CD14-positive monocyte (primary cell): ENCODE measurements around the gene EFEMP2. TPM values are rescaled to one million over a fixed set of nuclear protein-coding genes. Genes with fewer than 3 reads are reported as not detected.

ENCODE experiments used
- DNase-seq, 3 donors: peaks; one replicate each; pipeline ENCODE4 v3.0.0-alpha.2; 2011 to 2022
- H2AFZ ChIP-seq: 2 replicates; pipeline ENCODE4 v1.6.0; 2012; ENCODE audit warnings: mild to moderate bottlenecking, low read depth, low read length, inconsistent platforms; ENCODE audit not compliant: insufficient read depth, poor library complexity, severe bottlenecking
- H3K27ac ChIP-seq, 2 donors: 1 replicate in 1 of 2; 2 replicates in 1 of 2; pipeline ENCODE4 v1.5.1; 2012 to 2013; ENCODE audit warnings: low read length in 2 of 2, control low read depth in 1 of 2, inconsistent platforms in 1 of 2, low read depth in 1 of 2, mild to moderate bottlenecking in 1 of 2
- H3K27me3 ChIP-seq, 2 donors: one replicate each; pipeline versions ENCODE4 v1.6.0 to v1.6.1; 2011 to 2013; ENCODE audit warnings: low read length in 2 of 2; ENCODE audit not compliant: control insufficient read depth in 2 of 2, insufficient read depth in 2 of 2
- H3K36me3 ChIP-seq, 2 donors: replicated peaks in 1 of 2; 1 replicate in 1 of 2; 2 replicates in 1 of 2; pipeline versions ENCODE4 v1.5.1 to v1.6.1; 2012 to 2013; ENCODE audit warnings: low read length in 2 of 2, control low read depth in 1 of 2, inconsistent platforms in 1 of 2, mild to moderate bottlenecking in 1 of 2; ENCODE audit not compliant: insufficient read depth in 2 of 2, control insufficient read depth in 1 of 2
- H3K4me1 ChIP-seq, 2 donors: 1 replicate in 1 of 2; 2 replicates in 1 of 2; pipeline versions ENCODE4 v1.5.1 to v1.6.1; 2012 to 2013; ENCODE audit warnings: low read length in 2 of 2, control low read depth in 1 of 2, inconsistent platforms in 1 of 2, mild to moderate bottlenecking in 1 of 2, moderate library complexity in 1 of 2; ENCODE audit not compliant: insufficient read depth in 2 of 2, control insufficient read depth in 1 of 2
- H3K4me2 ChIP-seq: replicated peaks from 2 replicates; pipeline ENCODE3; 2012; ENCODE audit warnings: low read length, moderate library complexity, mild to moderate bottlenecking; ENCODE audit not compliant: poor library complexity, severe bottlenecking; ENCODE audit errors: extremely low read depth
- H3K4me3 ChIP-seq, 3 experiments: fragments of 200-600 bp in 1 of 3; sonication (generic) in 1 of 3; replicated peaks in 1 of 3; 1 replicate in 2 of 3; 2 replicates in 1 of 3; pipeline ENCODE4 v1.5.1; 2011 to 2013; ENCODE audit warnings: low read length in 3 of 3, mild to moderate bottlenecking in 3 of 3, control low read depth in 2 of 3, low read depth in 2 of 3, inconsistent platforms in 1 of 3, moderate library complexity in 1 of 3
- H3K79me2 ChIP-seq: 2 replicates; pipeline ENCODE4 v1.6.0; 2012; ENCODE audit warnings: mild to moderate bottlenecking, control low read depth, inconsistent platforms, low read length, moderate library complexity; ENCODE audit not compliant: insufficient read depth
- H3K9ac ChIP-seq: 2 replicates; pipeline ENCODE4 v1.6.0; 2017; ENCODE audit warnings: low read length, mild to moderate bottlenecking; ENCODE audit not compliant: insufficient read depth, poor library complexity, severe bottlenecking
- H3K9me3 ChIP-seq, 2 donors: replicated peaks in 1 of 2; 1 replicate in 1 of 2; 2 replicates in 1 of 2; pipeline versions ENCODE4 v1.5.1 to v1.6.1; 2012 to 2013; ENCODE audit warnings: low read length in 2 of 2, control low read depth in 1 of 2; ENCODE audit not compliant: control insufficient read depth in 1 of 2, insufficient read depth in 1 of 2
- H4K20me1 ChIP-seq: 2 replicates; pipeline ENCODE4 v1.6.0; 2012; ENCODE audit warnings: mild to moderate bottlenecking, low read length, control low read depth, moderate library complexity; ENCODE audit not compliant: insufficient read depth
- H3K27ac Mint-ChIP-seq, 7 donors: one replicate each; pipeline ENCODE4 v1.8.0; 2020; ENCODE audit warnings: mild to moderate bottlenecking in 7 of 7, mixed read lengths in 7 of 7, moderate library complexity in 6 of 7, inconsistent platforms in 2 of 7
- H3K27me3 Mint-ChIP-seq, 3 donors: one replicate each; pipeline ENCODE4 v1.8.0; 2021 to 2022; ENCODE audit warnings: low read depth in 3 of 3, mild to moderate bottlenecking in 3 of 3, mixed read lengths in 3 of 3, moderate library complexity in 3 of 3, inconsistent platforms in 1 of 3
- H3K36me3 Mint-ChIP-seq, 2 donors: one replicate each; pipeline ENCODE4 v1.8.0; 2020; ENCODE audit warnings: mixed read lengths in 2 of 2, inconsistent platforms in 1 of 2, mild to moderate bottlenecking in 1 of 2
- H3K4me1 Mint-ChIP-seq: one replicate; pipeline ENCODE4 v1.8.0; 2020; ENCODE audit warnings: mild to moderate bottlenecking, mixed read lengths
- H3K4me3 Mint-ChIP-seq, 2 donors: one replicate each; pipeline ENCODE4 v1.8.0; 2020; ENCODE audit warnings: mild to moderate bottlenecking in 2 of 2, mixed read lengths in 2 of 2, moderate library complexity in 1 of 2
- H3K9me3 Mint-ChIP-seq, 7 donors: one replicate each; pipeline ENCODE4 v1.8.0; 2020 to 2022; ENCODE audit warnings: mixed read lengths in 7 of 7, mild to moderate bottlenecking in 6 of 7, moderate library complexity in 6 of 7, inconsistent platforms in 2 of 7
- CTCF ChIP-seq: fragments of 200-600 bp; IDR thresholded peaks from one replicate; pipeline ENCODE4 v1.8.0; 2022; ENCODE audit warnings: antibody characterized with exemption, mild to moderate bottlenecking
- WGBS: methylation state at CpG from one replicate; pipeline ENCODE4 v1.1.5; 2013; ENCODE audit warnings: missing lambda C conversion rate; ENCODE audit not compliant: insufficient coverage; 5-methylcytosine and 5-hydroxymethylcytosine counted together
- intact Hi-C, 2 donors: fragments of 100-400 bp; cut with micrococcal nuclease; formaldehyde crosslinking; loops; one replicate each; pipeline versions ENCODE4 v1.15.0 to v1.15.1; 2023
- polyA plus RNA-seq, 3 donors: library from polyadenylated mRNA; depleted of rRNA in 1 of 3; unstranded in 2 of 3; stranded (reverse) in 1 of 3; fragments of 300-500 nt in 2 of 3; fragments of >200 nt in 1 of 3; fragmentation: Illumina TruSeq in 2 of 3; gene quantifications; 1 replicate in 2 of 3; 2 replicates in 1 of 3; pipeline ENCODE4 v1.2.3, GENCODE V29; 2012 to 2021

EFEMP2 gene
- polyA plus RNA-seq, 3 donors = 0.44 to 14.7 TPM; not detected in 1

GRCh38 chr11:65883058-65883761 is 10.6 kb upstream of the EFEMP2 start:
- Histone ChIP-seq H3K4me1 (peaks cover 23 to 43% of the 10 kb centered on the region in 2 donors), H3K9me3 (no peaks in the 10 kb centered on the region), H4K20me1 (peaks cover 15% of the 10 kb centered on the region), H3K27ac (no peak overlapping the region), H3K27me3 (no peaks in the 10 kb centered on the region), H3K9ac (no peak overlapping the region), H3K36me3 (peaks cover 36 to 46% of the 10 kb centered on the region in 2 donors), H3K4me2 (no peak overlapping the region), H2AFZ (no peak overlapping the region), H3K4me3 (no peak overlapping the region), H3K79me2 (peaks cover 22% of the 10 kb centered on the region)
- no peak for DNase-seq
- Mint-ChIP-seq H3K27ac (peak overlapping the region in 1 of 7 donors; percentile 25), H3K27me3 (peaks cover 0 to 2% (median 0%) of the 10 kb centered on the region in 3 donors), H3K4me1 (peaks cover 40% of the 10 kb centered on the region), H3K36me3 (peaks cover 44 to 56% of the 10 kb centered on the region in 2 donors), H3K9me3 (peaks cover 0 to 2% (median 0%) of the 10 kb centered on the region in 7 donors), H3K4me3 (no peak overlapping the region)
- no peak for TF ChIP-seq CTCF
- intact Hi-C loops = loop anchor here in 1 of 2 donors (5.0 kb wide), 1 partner anchor 104 kb away; no protein-coding TSS in a partner anchor
- WGBS = 92% methylated on average over 7 of the region's 13 CpGs

- H3K4me3 Mint-ChIP-seq = no peak overlapping the region
- 93% methylated on average over 21 of the region's 30 CpGs for WGBS
- Histone ChIP-seq H3K27ac (no peak overlapping the region), H3K4me2 (no peak overlapping the region), H3K4me1 (peaks cover 17 to 35% of the 10 kb centered on the region in 2 donors), H4K20me1 (peaks cover 15% of the 10 kb centered on the region), H3K27me3 (no peaks in the 10 kb centered on the region), H3K36me3 (peaks cover 36 to 46% of the 10 kb centered on the region in 2 donors), H3K79me2 (peaks cover 15% of the 10 kb centered on the region), H3K4me3 (no peak overlapping the region), H3K9me3 (no peaks in the 10 kb centered on the region), H3K9ac (no peak overlapping the region), H2AFZ (no peak overlapping the region)
- no peak for TF ChIP-seq CTCF
- H3K4me1 Mint-ChIP-seq = peaks cover 36% of the 10 kb centered on the region
- H3K27me3 Mint-ChIP-seq = peaks cover 0 to 2% (median 0%) of the 10 kb centered on the region in 3 donors
- H3K9me3 Mint-ChIP-seq = peaks cover 0 to 2% (median 0%) of the 10 kb centered on the region in 7 donors
- no peak for DNase-seq
- intact Hi-C loops = loop anchor here in 1 of 2 donors (5.0 kb wide), 1 partner anchor 105 kb away; no protein-coding TSS in a partner anchor
- peaks cover 44 to 56% of the 10 kb centered on the region in 2 donors for H3K36me3 Mint-ChIP-seq
- H3K27ac Mint-ChIP-seq = peak overlapping the region in 2 of 7 donors; percentile 42 to 50
Measured at GRCh38 chr11:65882120-65883057, 9.8 kb upstream of the EFEMP2 start.
